ENCODE results near the gene TUBAL3. TPM values are rescaled to one million over a fixed set of nuclear protein-coding genes. Genes with fewer than 3 reads are reported as not detected.

The TUBAL3 gene
- not detected in 2 replicates for total RNA-seq (2014; rRNA removed; shearing (Covaris generic))
- 0.07 and 0.33 TPM in 2 replicates for polyA plus RNA-seq (2015; cell fraction: cytosol; rRNA removed)
- 0.22 TPM in 1 of 2 replicates, not detected in the other for polyA plus RNA-seq (2015; cell fraction: nucleus; rRNA removed)

GRCh38 chr10:5404208-5405041 is at the start of gene TUBAL3:
Gene TUBAL3, minus strand, starts transcription at chr10:5404828. Its CDS starts 36 bp downstream, at chr10:5404792.
- DNase-seq (ENCODE audit: low read depth), result peak; percentile 43

GRCh38 chr10:5453749-5454489 is 49.3 kb upstream of the TUBAL3 start:
- no peak for DNase-seq (ENCODE audit: low read depth)

GRCh38 chr10:5450605-5451384 is 46.2 kb upstream of the TUBAL3 start:
- DNase-seq (ENCODE audit: low read depth), result no peak

GRCh38 chr10:5449823-5450222 is 45.2 kb upstream of the TUBAL3 start:
- DNase-seq (ENCODE audit: low read depth), result peak; percentile 19

GRCh38 chr10:5449227-5449626 is 44.6 kb upstream of the TUBAL3 start:
- DNase-seq (ENCODE audit: low read depth), result no peak

GRCh38 chr10:5448333-5449001 is 43.8 kb upstream of the TUBAL3 start:
- no peak for DNase-seq (ENCODE audit: low read depth)

GRCh38 chr10:5447611-5448071 is 43.0 kb upstream of the TUBAL3 start:
- peak; percentile 18 for DNase-seq (ENCODE audit: low read depth)

GRCh38 chr10:5447056-5447455 is 42.4 kb upstream of the TUBAL3 start:
- DNase-seq (ENCODE audit: low read depth), result peak; percentile 22

- DNase-seq (ENCODE audit: low read depth), result peak; percentile 83
Observed at GRCh38 chr10:5446390-5446926, 41.8 kb upstream of the TUBAL3 start.

- DNase-seq (ENCODE audit: low read depth), result no peak
Observed at GRCh38 chr10:5445006-5445405, 40.4 kb upstream of the TUBAL3 start.

- DNase-seq (ENCODE audit: low read depth), result no peak
Observed at GRCh38 chr10:5443429-5443828, 38.8 kb upstream of the TUBAL3 start.

- DNase-seq (ENCODE audit: low read depth), result no peak
Observed at GRCh38 chr10:5442990-5443370, 38.4 kb upstream of the TUBAL3 start.

- DNase-seq (ENCODE audit: low read depth), result peak; percentile 39
Observed at GRCh38 chr10:5442065-5442989, 37.7 kb upstream of the TUBAL3 start.

- no peak for DNase-seq (ENCODE audit: low read depth)
Observed at GRCh38 chr10:5441106-5441505, 36.5 kb upstream of the TUBAL3 start.

GRCh38 chr10:5440206-5440605 is 35.6 kb upstream of the TUBAL3 start:
- no peak for DNase-seq (ENCODE audit: low read depth)

- no peak for DNase-seq (ENCODE audit: low read depth)
Observed at GRCh38 chr10:5435328-5435727, 30.7 kb upstream of the TUBAL3 start.

GRCh38 chr10:5434017-5434753 is 29.6 kb upstream of the TUBAL3 start:
- DNase-seq (ENCODE audit: low read depth), result peak; percentile 38

- no peak for DNase-seq (ENCODE audit: low read depth)
Observed at GRCh38 chr10:5433182-5433581, 28.6 kb upstream of the TUBAL3 start.

- DNase-seq (ENCODE audit: low read depth), result no peak
Observed at GRCh38 chr10:5428133-5428532, 23.5 kb upstream of the TUBAL3 start.
